Lung (tissue), 12 donors: Measurements from ENCODE around the gene VEGFA. TPM values are rescaled to one million over a fixed set of nuclear protein-coding genes. Genes with fewer than 3 reads are reported as not detected.

Experiments used
- ATAC-seq: fragments of 200-7000 bp; cut with Tn5 transposase; one replicate; pipeline ENCODE4 v1.9.1; 2020; ENCODE audit warnings: moderate number of reproducible peaks; ENCODE audit not compliant: insufficient read depth, low FRiP score
- DNase-seq, 3 donors: peaks; one replicate each; pipeline ENCODE4 v3.0.0-alpha.2; 2013 to 2017
- H3K27ac ChIP-seq, 2 donors: one replicate each; pipeline ENCODE4 v1.5.1; 2013; ENCODE audit warnings: mild to moderate bottlenecking in 2 of 2, moderate library complexity in 2 of 2, control low read depth in 1 of 2, inconsistent platforms in 1 of 2, low read depth in 1 of 2, low read length in 1 of 2
- H3K27me3 ChIP-seq, 3 donors: one replicate each; pipeline ENCODE4 v1.5.1; 2013; ENCODE audit warnings: low read length in 2 of 3; ENCODE audit not compliant: control insufficient read depth in 3 of 3, insufficient read depth in 3 of 3
- H3K36me3 ChIP-seq, 4 donors: one replicate each; pipeline ENCODE4 v1.5.1; 2013; ENCODE audit warnings: low read length in 4 of 4, mild to moderate bottlenecking in 1 of 4, moderate library complexity in 1 of 4; ENCODE audit not compliant: control insufficient read depth in 4 of 4, insufficient read depth in 4 of 4
- H3K4me1 ChIP-seq, 5 donors: one replicate each; pipeline ENCODE4 v1.5.1; 2013; ENCODE audit warnings: low read length in 5 of 5, mild to moderate bottlenecking in 2 of 5, moderate library complexity in 1 of 5; ENCODE audit not compliant: control insufficient read depth in 5 of 5, insufficient read depth in 5 of 5
- H3K4me3 ChIP-seq: one replicate; pipeline ENCODE4 v1.5.1; 2013; ENCODE audit warnings: mild to moderate bottlenecking, control low read depth, moderate library complexity
- H3K9ac ChIP-seq, 2 donors: one replicate each; pipeline ENCODE4 v1.5.1; 2013; ENCODE audit warnings: low read length in 2 of 2, control low read depth in 1 of 2; ENCODE audit not compliant: insufficient read depth in 1 of 2
- H3K9me3 ChIP-seq, 4 donors: one replicate each; pipeline ENCODE4 v1.5.1; 2013; ENCODE audit warnings: low read length in 3 of 4, mild to moderate bottlenecking in 1 of 4, moderate library complexity in 1 of 4; ENCODE audit not compliant: control insufficient read depth in 4 of 4, insufficient read depth in 3 of 4
- WGBS, 2 donors: extraction: QIAGEN DNeasy Blood & Tissue Kit; methylation state at CpG; one replicate each; pipeline ENCODE4 v1.1.7; 2013; 5-methylcytosine and 5-hydroxymethylcytosine counted together
- polyA plus RNA-seq, 2 donors: library from polyadenylated mRNA; stranded (reverse); fragments of 200-250 nt; gene quantifications; one replicate each; pipeline ENCODE4 v1.2.1, GENCODE V29; 2013
- total RNA-seq, 2 donors: library from RNA; depleted of rRNA in 1 of 2; stranded (reverse); fragments of >200 nt in 1 of 2; gene quantifications; one replicate each; pipeline ENCODE4 v1.2.1, GENCODE V29; 2014 to 2021
- TF ChIP-seq, protein P1 (sequence below): IDR thresholded peaks from 2 replicates; pipeline ENCODE4 v1.5.1; 2012; ENCODE audit warnings: mild to moderate bottlenecking; ENCODE audit errors: control extremely low read depth, extremely low read depth
- donor health status: control.
- donor health status: control.
- donor health status: Bipolar disorder and iron deficiency.
- donor health status: healthy.
- donor health status: DM: yes; HTN: yes; CAD: no.

VEGFA gene
- total and polyA plus RNA-seq, 4 donors, result 98.3 to 275 (median 140) TPM

DNA sequence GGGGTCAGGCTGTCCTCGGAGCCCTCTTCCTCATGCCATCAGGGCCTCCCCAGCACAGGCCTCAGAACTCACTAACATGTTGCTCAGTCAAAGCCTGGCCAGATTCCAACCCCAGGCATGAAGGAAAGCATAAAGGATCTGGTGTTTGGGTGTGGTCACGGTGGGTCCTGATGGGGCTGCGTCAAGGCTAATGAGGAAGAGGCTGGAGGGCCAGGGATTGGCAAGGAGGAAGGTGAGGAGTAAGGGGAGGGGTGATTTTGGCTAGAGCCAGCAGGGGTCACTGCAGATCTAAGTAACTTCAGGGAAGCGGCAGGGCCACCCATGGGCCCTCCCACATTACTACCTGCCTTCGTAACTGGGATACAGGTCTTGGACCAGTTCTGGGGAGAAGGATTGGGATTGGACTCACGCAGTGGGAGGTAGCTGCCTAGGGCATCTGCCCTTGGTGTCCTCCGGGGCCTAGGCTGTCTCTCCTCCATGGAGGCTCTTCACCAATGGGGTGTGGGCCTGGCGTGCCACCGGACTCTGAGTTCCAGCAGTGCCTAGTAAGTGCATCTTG lies 46.2 kb upstream of the VEGFA start:
- no peak overlapping the region for H3K9ac ChIP-seq
- peak; percentile 78 for ATAC-seq
- peak; percentile 69 to 83 (median 71) for DNase-seq
- H3K36me3 ChIP-seq, result no peaks in the 10 kb centered on the region
- peaks cover 0 to 34% (median 13%) of the 10 kb centered on the region in 5 donors for H3K4me1 ChIP-seq
- 43 to 49% methylated on average over 9 of the region's 9 CpGs for whole genome bisulfite sequencing, 2 donors
- no peak overlapping the region for H3K4me3 ChIP-seq
- TF ChIP-seq, protein P1, sequence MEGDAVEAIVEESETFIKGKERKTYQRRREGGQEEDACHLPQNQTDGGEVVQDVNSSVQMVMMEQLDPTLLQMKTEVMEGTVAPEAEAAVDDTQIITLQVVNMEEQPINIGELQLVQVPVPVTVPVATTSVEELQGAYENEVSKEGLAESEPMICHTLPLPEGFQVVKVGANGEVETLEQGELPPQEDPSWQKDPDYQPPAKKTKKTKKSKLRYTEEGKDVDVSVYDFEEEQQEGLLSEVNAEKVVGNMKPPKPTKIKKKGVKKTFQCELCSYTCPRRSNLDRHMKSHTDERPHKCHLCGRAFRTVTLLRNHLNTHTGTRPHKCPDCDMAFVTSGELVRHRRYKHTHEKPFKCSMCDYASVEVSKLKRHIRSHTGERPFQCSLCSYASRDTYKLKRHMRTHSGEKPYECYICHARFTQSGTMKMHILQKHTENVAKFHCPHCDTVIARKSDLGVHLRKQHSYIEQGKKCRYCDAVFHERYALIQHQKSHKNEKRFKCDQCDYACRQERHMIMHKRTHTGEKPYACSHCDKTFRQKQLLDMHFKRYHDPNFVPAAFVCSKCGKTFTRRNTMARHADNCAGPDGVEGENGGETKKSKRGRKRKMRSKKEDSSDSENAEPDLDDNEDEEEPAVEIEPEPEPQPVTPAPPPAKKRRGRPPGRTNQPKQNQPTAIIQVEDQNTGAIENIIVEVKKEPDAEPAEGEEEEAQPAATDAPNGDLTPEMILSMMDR, result peak; percentile 55
- no peak overlapping the region for H3K27ac ChIP-seq
- no peaks in the 10 kb centered on the region for H3K9me3 ChIP-seq
- H3K27me3 ChIP-seq, result no peaks in the 10 kb centered on the region

DNA sequence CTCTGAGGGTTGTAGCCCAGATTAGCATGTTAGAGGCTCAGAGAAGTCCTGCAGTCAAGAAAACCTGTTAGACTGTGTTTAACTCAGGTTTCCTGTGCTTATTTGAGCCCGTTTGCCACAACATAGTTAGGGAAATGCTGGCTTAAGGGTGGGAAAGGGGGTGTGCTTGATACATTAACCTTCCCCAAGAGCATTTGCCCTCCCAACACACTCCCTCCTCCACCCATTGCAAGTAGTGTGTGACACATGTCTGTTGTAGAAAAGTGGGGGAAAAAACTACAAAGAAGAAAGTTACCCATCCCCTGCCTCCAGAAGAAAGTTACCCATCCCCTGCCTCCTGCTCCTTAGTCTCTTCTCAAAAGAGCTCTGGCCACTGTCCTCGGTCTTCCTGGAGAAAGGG lies 45.7 kb upstream of the VEGFA start:
- TF ChIP-seq, protein P1, result no peak
- H3K27me3 ChIP-seq, result no peaks in the 10 kb centered on the region
- H3K4me1 ChIP-seq, result peaks cover 0 to 33% (median 13%) of the 10 kb centered on the region in 5 donors
- DNase-seq (no peak), ATAC-seq (no peak)
- H3K36me3 ChIP-seq, result no peaks in the 10 kb centered on the region
- no peak overlapping the region for H3K4me3 ChIP-seq
- WGBS, 2 donors, result 28 to 39% methylated on average over 2 of the region's 2 CpGs
- H3K9me3 ChIP-seq, result no peaks in the 10 kb centered on the region
- H3K27ac ChIP-seq, result peak overlapping the region in 1 of 2 donors; percentile 43
- H3K9ac ChIP-seq, result peak overlapping the region in 1 of 2 donors; percentile 40

DNA sequence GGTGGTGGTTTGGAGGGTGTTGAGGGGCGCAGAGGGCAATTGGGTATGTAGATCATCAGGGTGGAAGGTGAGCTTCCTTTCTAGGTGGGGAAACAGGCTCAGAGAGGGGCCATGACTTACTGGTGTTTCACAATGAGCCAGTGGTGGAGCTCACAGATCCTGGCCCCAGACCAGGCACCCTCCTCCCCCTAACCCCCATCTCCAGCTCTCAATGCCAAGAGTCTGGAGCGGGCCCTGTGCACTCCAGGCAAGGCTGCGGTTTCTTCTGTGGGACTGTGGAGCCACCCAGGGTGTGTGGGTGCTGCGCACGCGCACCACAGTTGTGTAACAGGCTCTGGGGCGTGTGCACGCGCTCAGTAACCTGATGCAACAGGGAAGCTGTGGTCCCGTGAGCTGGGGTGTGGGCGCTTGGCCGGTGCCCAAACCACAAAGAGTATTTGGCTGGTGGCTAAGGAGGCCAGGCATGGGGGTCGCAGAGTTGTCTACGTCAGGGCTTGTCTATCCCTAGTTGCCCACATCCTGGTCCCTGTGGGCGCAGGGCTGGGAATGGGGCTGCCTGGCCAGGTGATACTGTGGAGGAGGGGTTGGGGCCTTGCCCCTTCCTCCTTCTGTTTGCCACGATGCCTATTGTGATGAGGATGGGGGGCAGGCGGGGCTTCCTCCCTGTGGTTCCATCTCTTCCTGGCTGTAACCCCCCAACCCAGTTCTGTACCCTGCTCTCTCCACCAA lies 44.9 kb upstream of the VEGFA start:
- WGBS, 2 donors, result 28 to 33% methylated on average over 17 of the region's 17 CpGs

More for the DNA sequence above, 44.9 kb upstream of the VEGFA start:
- H3K9me3 ChIP-seq, result no peaks in the 10 kb centered on the region
- H3K4me3 ChIP-seq, result no peak overlapping the region
- H3K27ac ChIP-seq, result peak overlapping the region in 1 of 2 donors; percentile 59
- no peak overlapping the region for H3K9ac ChIP-seq
- TF ChIP-seq, protein P1, result no peak
- no peaks in the 10 kb centered on the region for H3K27me3 ChIP-seq
- ATAC-seq (peak; percentile 82), DNase-seq (peak; percentile 82 to 95 (median 84))
- peaks cover 0 to 33% (median 13%) of the 10 kb centered on the region in 5 donors for H3K4me1 ChIP-seq
- H3K36me3 ChIP-seq, result no peaks in the 10 kb centered on the region
